WTC11 (cell line): ENCODE results near the gene MOV10. TPM values are rescaled to one million over a fixed set of nuclear protein-coding genes. Genes with fewer than 3 reads are reported as not detected.

ENCODE experiments used
- ATAC-seq: fragments of 200-7000 bp; cut with Tn5 transposase; 2 replicates; pipeline ENCODE4 v1.10.0; 2021; ENCODE audit warnings: mild to moderate bottlenecking, moderate library complexity
- CTCF ChIA-PET: fragments of 300-600 bp; sonication (Branson Sonifier 250); formaldehyde crosslinking; loops from one replicate; lab custom pipeline; 2021; ENCODE audit warnings: antibody characterized with exemption; lab: Charles Lee
- POLR2A ChIA-PET: fragments of 350-600 bp; sonication (Branson Sonifier 250); formaldehyde crosslinking; loops from one replicate; lab custom pipeline; 2021; ENCODE audit warnings: antibody characterized with exemption; lab: Charles Lee
- DNase-seq: peaks from one replicate; pipeline ENCODE4 v3.0.0; 2021; ENCODE audit warnings: low spot score
- H3K27ac Mint-ChIP-seq: 2 replicates; pipeline ENCODE4 v1.8.0; 2021; ENCODE audit warnings: mixed read lengths
- H3K27me3 Mint-ChIP-seq: 2 replicates; pipeline ENCODE4 v1.8.0; 2021; ENCODE audit warnings: low read depth, mild to moderate bottlenecking, moderate library complexity, mixed read lengths
- H3K36me3 Mint-ChIP-seq: 2 replicates; pipeline ENCODE4 v1.8.0; 2021; ENCODE audit warnings: mixed read lengths
- H3K4me1 Mint-ChIP-seq: 2 replicates; pipeline ENCODE4 v1.8.0; 2022; ENCODE audit warnings: mixed read lengths
- H3K4me3 Mint-ChIP-seq: 2 replicates; pipeline ENCODE4 v1.8.0; 2021; ENCODE audit warnings: mild to moderate bottlenecking, moderate library complexity, mixed read lengths
- H3K9me3 Mint-ChIP-seq: 2 replicates; pipeline ENCODE4 v1.8.0; 2021; ENCODE audit warnings: mixed read lengths
- AR ChIP-seq: fragments of 250-450 bp; sonication (Bioruptor Pico); IDR thresholded peaks from 2 replicates; pipeline ENCODE4 v1.9.0; 2021; ENCODE audit warnings: mild to moderate bottlenecking
- CBFB ChIP-seq: sonication (generic); formaldehyde crosslinking; IDR thresholded peaks from 2 replicates; pipeline ENCODE4 v1.8.1; 2022; ENCODE audit warnings: mild to moderate bottlenecking, low read depth, missing genetic modification reagents
- CREB1 ChIP-seq: sonication (generic); formaldehyde crosslinking; IDR thresholded peaks from 2 replicates; pipeline ENCODE4 v1.8.0; 2023; ENCODE audit warnings: mild to moderate bottlenecking, missing genetic modification reagents
- CTCF ChIP-seq: fragments of 200-600 bp; IDR thresholded peaks from 2 replicates; pipeline ENCODE4 v1.8.0; 2022; ENCODE audit warnings: antibody characterized with exemption
- E2F4 ChIP-seq: sonication (generic); formaldehyde crosslinking; IDR thresholded peaks from 2 replicates; pipeline ENCODE4 v1.8.1; 2022; ENCODE audit warnings: low read depth, mild to moderate bottlenecking, moderate library complexity, missing genetic modification reagents, borderline replicate concordance
- ETV6 ChIP-seq: sonication (generic); formaldehyde crosslinking; IDR thresholded peaks from 2 replicates; pipeline ENCODE4 v1.8.1; 2022; ENCODE audit warnings: mild to moderate bottlenecking, missing genetic modification reagents
- FOXK1 ChIP-seq: sonication (generic); formaldehyde crosslinking; IDR thresholded peaks from 2 replicates; pipeline ENCODE4 v1.8.0; 2022; ENCODE audit warnings: mild to moderate bottlenecking, moderate library complexity, missing genetic modification reagents
- FOXP1 ChIP-seq: sonication (generic); formaldehyde crosslinking; IDR thresholded peaks from 2 replicates; pipeline ENCODE4 v1.8.0; 2022; ENCODE audit warnings: missing genetic modification reagents, mild to moderate bottlenecking, moderate library complexity, borderline replicate concordance
- GABPB1 ChIP-seq: sonication (generic); formaldehyde crosslinking; IDR thresholded peaks from 2 replicates; pipeline ENCODE4 v1.8.1; 2023; ENCODE audit warnings: mild to moderate bottlenecking, missing genetic modification reagents
- JUN ChIP-seq: sonication (generic); formaldehyde crosslinking; IDR thresholded peaks from 2 replicates; pipeline ENCODE4 v1.8.0; 2023; ENCODE audit warnings: mild to moderate bottlenecking, missing genetic modification reagents
- MXD4 ChIP-seq: fragments of 250-450 bp; sonication (Bioruptor Pico); IDR thresholded peaks from 2 replicates; pipeline ENCODE4 v1.8.0; 2021; ENCODE audit warnings: mild to moderate bottlenecking, moderate library complexity, borderline replicate concordance
- NFATC4 ChIP-seq: fragments of 250-450 bp; sonication (Bioruptor Pico); IDR thresholded peaks from 2 replicates; pipeline ENCODE4 v1.9.0; 2021; ENCODE audit warnings: mild to moderate bottlenecking
- NR2C2 ChIP-seq: sonication (generic); formaldehyde crosslinking; IDR thresholded peaks from 2 replicates; pipeline ENCODE4 v1.8.0; 2022; ENCODE audit warnings: mild to moderate bottlenecking, missing genetic modification reagents
- PRRX2 ChIP-seq: fragments of 250-450 bp; sonication (Bioruptor Pico); IDR thresholded peaks from 2 replicates; pipeline ENCODE4 v1.8.0; 2021; ENCODE audit warnings: mild to moderate bottlenecking
- RORB ChIP-seq: fragments of 250-450 bp; sonication (Bioruptor Pico); IDR thresholded peaks from 2 replicates; pipeline ENCODE4 v1.9.0; 2021; ENCODE audit warnings: mild to moderate bottlenecking
- SP1 ChIP-seq: sonication (generic); formaldehyde crosslinking; conservative IDR thresholded peaks from 2 replicates; pipeline ENCODE4 v1.8.1; 2022; ENCODE audit warnings: missing genetic modification reagents
- STAT6 ChIP-seq: sonication (generic); formaldehyde crosslinking; conservative IDR thresholded peaks from 2 replicates; pipeline ENCODE4 v1.8.1; 2023; ENCODE audit warnings: mild to moderate bottlenecking, low read depth, missing genetic modification reagents, moderate library complexity
- TP53 ChIP-seq: sonication (generic); formaldehyde crosslinking; IDR thresholded peaks from 2 replicates; pipeline ENCODE4 v1.8.1; 2023; ENCODE audit warnings: mild to moderate bottlenecking, missing genetic modification reagents
- USF2 ChIP-seq: sonication (generic); formaldehyde crosslinking; IDR thresholded peaks from 2 replicates; pipeline ENCODE4 v1.8.1; 2023; ENCODE audit warnings: mild to moderate bottlenecking, missing genetic modification reagents, moderate library complexity
- ZNF121 ChIP-seq: sonication (generic); formaldehyde crosslinking; IDR thresholded peaks from 2 replicates; pipeline ENCODE4 v1.8.0; 2023; ENCODE audit warnings: missing genetic modification reagents
- ZNF138 ChIP-seq: sonication (generic); formaldehyde crosslinking; conservative IDR thresholded peaks from 2 replicates; pipeline ENCODE4 v1.8.1; 2022; ENCODE audit warnings: mild to moderate bottlenecking, moderate library complexity, missing genetic modification reagents
- ZNF281 ChIP-seq: sonication (generic); formaldehyde crosslinking; IDR thresholded peaks from 2 replicates; pipeline ENCODE4 v1.8.0; 2023; ENCODE audit warnings: mild to moderate bottlenecking, missing genetic modification reagents
- ZNF423 ChIP-seq: fragments of 250-450 bp; sonication (Bioruptor Pico); IDR thresholded peaks from 2 replicates; pipeline ENCODE4 v2.1.2; 2022; ENCODE audit warnings: mild to moderate bottlenecking, moderate library complexity
- ZNF671 ChIP-seq: fragments of 250-450 bp; sonication (Bioruptor Pico); IDR thresholded peaks from 2 replicates; pipeline ENCODE4 v1.8.0; 2021; ENCODE audit warnings: mild to moderate bottlenecking
- total RNA-seq: library from RNA; stranded (reverse); gene quantifications from 3 replicates; pipeline ENCODE4 v1.2.3, GENCODE V29; 2021
- TF ChIP-seq, protein P1 (sequence below): sonication (generic); formaldehyde crosslinking; IDR thresholded peaks from 2 replicates; pipeline ENCODE4 v1.8.1; 2022; ENCODE audit warnings: mild to moderate bottlenecking, missing genetic modification reagents, moderate library complexity, borderline replicate concordance

MOV10 gene
- total RNA-seq, 1 experiment from 2014 or later = 80.7 TPM

DNA sequence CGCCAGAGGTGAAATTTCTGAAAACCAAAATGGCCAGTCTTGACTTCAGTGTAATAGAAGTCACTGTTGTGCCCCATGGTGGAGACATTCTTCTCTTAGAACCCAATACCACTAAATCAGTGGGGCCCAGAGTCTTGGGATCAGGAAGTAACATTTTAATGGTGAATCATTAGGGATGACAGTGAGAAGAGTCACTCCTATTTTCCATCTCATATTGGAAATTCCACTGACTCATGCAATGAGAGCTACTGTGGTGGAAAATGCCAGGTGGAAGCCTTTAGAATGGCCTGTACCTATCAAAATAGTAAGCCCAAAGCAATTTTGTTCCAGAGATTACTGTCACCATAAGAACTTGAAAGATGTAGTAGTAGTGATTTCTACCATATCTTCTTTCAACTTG lies 61.3 kb downstream of the MOV10 start (continued):
- TF ChIP-seq ZNF281 (CRISPR knock-in tag) (no peak), ZNF423 (no peak), ZNF671 (CRISPR knock-in tag) (no peak), GABPB1 (CRISPR knock-in tag) (no peak), AR (no peak), FOXP1 (CRISPR knock-in tag) (no peak), E2F4 (no peak), ZNF121 (no peak), CBFB (CRISPR knock-in tag) (no peak)

DNA sequence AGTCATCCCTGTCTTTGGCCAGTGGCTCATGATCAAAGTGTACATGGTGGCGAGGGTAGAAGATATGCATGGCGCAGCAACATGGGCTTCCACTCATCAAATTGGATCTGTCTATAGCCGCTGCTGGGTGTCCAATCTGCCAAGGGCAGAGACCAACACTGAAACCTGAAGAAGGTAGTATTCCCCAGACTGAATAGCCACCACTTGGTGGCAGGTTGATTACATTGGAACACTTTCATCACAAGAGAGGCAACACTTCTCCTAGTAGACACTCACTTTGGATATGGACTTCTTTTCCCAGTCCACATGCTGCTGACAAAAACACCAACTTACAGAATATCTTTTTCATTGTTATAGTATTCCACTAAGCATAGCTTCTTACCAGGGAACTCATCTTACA lies 63.1 kb downstream of the MOV10 start:
- Mint-ChIP-seq H3K36me3 (no peaks in the 10 kb centered on the region), H3K27ac (no peak overlapping the region), H3K4me3 (no peak overlapping the region), H3K9me3 (no peaks in the 10 kb centered on the region), H3K4me1 (peaks cover 6% of the 10 kb centered on the region; the same call in 1 of the 2 replicates), H3K27me3 (peaks cover 45% of the 10 kb centered on the region)
- 0 out of 2 replicates have a peak, but pooled peaks have one; percentile 22 for ATAC-seq
- TF ChIP-seq CTCF (no peak), MXD4 (CRISPR knock-in tag) (no peak), PRRX2 (CRISPR knock-in tag) (no peak), ZNF138 (CRISPR knock-in tag) (no peak), RORB (no peak), JUN (CRISPR knock-in tag) (no peak), TP53 (CRISPR knock-in tag) (no peak), STAT6 (CRISPR knock-in tag) (no peak), ETV6 (CRISPR knock-in tag) (no peak), CREB1 (CRISPR knock-in tag) (no peak), E2F4 (no peak), SP1 (CRISPR knock-in tag) (no peak), USF2 (no peak), NFATC4 (CRISPR knock-in tag) (no peak), NR2C2 (no peak), FOXK1 (no peak)
- TF ChIP-seq, protein P1, sequence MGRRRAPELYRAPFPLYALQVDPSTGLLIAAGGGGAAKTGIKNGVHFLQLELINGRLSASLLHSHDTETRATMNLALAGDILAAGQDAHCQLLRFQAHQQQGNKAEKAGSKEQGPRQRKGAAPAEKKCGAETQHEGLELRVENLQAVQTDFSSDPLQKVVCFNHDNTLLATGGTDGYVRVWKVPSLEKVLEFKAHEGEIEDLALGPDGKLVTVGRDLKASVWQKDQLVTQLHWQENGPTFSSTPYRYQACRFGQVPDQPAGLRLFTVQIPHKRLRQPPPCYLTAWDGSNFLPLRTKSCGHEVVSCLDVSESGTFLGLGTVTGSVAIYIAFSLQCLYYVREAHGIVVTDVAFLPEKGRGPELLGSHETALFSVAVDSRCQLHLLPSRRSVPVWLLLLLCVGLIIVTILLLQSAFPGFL (CRISPR knock-in tag) = no peak
- ChIA-PET CTCF (no interaction called here), POLR2A (no interaction called here)
- DNase-seq = no peak
